HG03066 (cell line): ENCODE data around the gene GLRA3.
"Not testable (repeated sequence)": the region's sequence is repeated elsewhere in the genome, so short reads cannot be mapped to it uniquely, and the experiment has no call there.

Source experiments
- ATAC-seq: cut with Tn5 transposase; IDR thresholded peaks from one replicate; pipeline ENCODE4 v1.9.1; 2021; ENCODE audit warnings: low read depth; ENCODE audit not compliant: unreplicated experiment

GLRA3 gene

DNA sequence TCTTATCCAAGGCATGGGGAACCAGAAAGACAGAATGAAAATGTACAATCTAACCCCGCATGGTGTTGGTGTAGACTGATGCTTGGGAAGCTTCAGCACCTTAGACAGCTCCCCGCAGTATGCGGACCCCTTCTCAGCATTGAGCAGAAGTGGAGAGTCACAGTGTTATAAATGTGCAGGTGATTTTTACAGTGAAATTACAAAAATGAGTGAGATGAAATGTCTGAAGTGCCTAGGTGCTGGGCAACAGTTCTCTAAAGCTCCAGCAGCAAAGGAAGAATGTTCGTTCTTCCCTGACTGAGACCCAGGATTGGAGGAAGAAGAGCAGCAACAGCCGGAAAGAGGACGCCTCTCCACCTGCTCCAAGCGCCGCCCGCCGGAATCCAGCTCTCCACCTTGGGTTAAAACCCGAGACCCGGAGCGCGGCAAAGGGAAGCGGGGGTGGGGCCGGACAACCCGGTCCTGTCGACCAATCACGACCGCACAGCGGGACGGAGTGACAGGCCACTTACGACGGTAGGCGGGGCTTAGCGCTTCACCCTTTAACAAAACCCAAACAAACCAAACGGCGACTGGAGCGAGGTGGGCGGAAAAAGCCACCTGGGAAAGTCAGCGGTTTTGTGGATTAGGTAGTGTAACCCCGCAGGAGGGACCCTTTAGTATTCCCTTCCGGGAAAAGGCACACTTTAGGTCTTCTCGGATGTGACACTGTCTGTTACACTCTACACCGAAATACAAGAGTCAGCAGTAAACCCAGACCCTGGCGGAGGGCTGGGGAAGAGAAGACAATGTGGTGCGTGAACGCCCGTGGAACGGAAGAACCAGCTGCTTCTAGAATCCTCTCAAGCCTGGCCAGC lies at the start of gene GLRA3:
Gene GLRA3, minus strand, starts transcription at position 403 of the 857 bp plus-strand sequence. CDS start 436 bp downstream, outside the sequence.
- no peak for ATAC-seq

DNA sequence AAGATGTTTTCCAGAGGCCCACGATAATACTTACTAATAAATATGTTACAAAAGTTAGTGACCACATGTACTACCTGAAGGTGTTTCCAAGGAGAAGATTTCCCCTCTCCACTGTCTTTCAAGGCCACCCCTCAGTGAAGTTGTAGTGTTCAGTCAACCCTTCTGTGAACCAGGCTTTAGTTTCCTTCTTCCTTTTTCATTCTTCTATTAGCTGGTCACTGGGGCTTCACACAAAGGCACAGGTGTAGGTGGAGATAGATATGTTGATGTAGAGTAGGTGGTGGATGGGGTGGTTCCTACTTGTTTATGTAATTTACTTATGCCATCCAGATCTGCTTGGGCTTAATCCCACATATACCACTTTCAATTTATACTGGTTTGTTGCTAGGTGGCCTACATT lies 45.9 kb upstream of the GLRA3 start:
- no peak for ATAC-seq

DNA sequence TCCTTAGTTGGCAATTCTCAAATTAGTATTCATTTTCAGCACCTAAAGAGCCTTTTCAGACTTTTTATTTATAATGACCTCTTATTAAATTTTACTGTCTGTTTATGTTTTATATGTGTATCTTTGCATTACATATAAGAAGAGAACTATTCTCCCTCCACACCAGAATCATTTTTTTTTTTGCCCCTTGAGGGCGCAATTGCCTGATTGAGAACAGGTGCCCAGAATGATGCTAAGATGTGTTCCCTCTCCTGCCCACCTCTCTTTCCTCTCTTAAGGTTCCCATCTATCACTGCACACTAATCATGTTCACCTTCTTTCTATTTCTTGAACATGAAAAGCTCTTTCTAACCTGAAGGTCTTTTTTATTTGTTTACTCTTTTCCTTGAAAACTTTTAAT lies 44.9 kb upstream of the GLRA3 start:
- no peak for ATAC-seq

DNA sequence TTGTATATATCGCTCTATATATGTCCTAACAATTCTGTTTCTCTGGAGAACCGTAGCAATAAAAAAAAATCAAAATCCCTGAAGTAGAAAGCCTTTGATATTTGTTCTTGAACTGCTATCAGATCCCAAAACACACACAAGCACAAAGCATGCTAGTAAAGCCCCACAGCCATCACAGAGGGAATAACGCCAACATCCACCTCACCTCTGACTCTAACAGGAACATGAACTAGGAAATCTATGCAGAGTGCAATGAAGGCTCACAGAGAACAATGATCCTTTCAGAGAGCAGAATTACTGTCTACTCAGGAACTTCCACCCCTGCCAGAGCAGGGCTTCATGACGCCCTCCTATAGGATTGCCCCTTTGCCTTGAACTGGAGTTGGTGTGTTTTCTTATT lies 44.1 kb upstream of the GLRA3 start:
- ATAC-seq: not testable (repeated sequence)

DNA sequence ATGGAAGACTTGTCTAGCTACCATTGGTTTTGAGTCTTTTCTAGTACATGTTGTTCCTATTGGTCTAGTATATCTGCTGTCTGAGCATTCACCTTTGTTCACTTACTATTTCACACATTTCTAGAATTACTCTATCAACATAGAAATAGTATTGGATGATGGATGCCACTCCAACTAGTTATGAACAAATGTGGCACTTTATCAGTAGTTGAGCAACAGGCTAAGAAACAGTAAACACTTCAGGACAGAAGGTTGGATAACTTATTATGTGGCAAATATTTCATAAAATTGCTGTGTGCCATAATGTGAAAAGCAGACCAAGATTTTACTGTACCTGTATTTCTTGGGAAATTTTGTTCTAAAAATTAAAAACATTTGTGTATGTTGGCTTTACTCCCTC lies 42.4 kb upstream of the GLRA3 start:
- no peak for ATAC-seq

DNA sequence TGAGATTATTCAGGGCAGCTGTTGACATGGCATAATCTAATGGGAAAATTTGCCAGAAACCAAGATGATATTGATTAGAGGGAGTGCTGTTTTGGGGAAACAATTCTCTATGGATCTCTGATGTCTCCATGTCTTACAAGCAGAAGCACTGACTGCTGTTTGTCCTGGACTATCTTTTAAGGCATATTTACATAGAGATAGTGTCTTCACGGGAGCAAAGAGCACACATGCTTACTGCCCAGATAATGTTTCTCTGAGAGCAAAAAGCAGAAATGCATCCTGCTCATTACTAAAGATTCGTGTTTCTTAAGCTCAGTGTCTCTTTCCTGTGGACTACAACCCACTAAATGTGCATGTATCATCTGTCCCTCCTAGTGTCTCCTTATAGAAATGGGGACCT lies 41.3 kb upstream of the GLRA3 start:
- ATAC-seq: no peak

DNA sequence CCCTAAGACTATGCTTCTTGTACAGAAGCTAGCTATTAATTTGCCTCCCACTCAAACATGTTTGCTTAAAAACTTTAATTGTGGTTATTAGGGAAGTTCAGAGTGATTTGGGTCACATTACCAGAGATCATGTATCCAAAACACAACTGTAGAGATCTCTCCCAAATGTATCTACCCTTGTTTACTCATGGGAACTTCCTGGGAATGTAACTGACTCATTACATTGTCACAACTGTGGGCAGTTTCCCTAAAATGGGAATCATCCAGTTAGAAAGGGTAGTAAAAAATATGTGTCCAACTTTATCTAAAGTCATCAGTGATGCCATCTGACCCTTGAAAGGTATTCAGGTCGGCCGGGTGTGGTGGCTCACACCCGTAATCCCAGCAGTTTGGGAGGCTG lies 40.3 kb upstream of the GLRA3 start:
- ATAC-seq: no peak

DNA sequence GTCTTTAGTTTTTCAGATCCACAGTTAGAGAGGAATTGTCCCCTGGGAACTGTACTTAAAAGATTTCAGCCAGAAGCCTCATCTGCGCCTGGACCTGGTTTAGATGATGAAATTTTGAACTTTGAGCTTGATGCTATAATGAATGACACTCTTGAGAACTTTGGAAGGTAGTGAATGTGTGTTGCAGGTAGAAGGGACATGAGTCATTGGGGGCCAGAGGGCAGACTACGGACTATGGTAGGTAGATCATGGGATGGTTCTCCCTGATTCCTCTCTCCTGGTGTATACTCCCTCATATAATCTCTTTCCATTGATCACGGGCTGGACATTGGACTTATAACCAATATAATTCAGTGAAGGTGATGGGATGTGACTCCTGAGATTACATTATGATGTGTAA lies 38.9 kb upstream of the GLRA3 start:
- no peak for ATAC-seq

DNA sequence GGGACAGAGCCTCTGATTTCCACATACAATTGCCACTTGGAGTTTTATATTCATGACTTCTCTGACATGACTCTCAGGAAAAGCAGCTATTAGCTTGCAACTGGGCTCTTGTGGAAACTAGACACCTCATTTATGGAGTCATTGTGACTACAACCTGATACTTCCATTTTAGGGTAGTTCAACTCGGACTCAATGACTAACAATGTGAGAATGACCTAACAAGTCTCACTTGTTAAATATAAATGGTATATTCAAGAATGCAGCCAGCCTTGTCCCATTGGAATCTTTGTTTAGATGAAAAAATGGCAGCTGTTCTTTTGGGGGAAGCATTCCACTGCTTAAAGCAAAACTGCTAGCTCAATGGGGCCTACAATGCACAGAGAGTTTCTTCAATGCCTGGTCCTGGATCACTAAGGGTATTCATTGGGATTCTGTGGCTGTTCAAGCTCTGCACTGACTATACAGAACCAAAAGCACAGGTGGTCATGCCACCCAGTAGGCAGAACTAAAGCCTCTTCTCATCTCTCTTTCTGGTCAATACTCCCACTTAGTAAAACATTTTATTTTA lies 36.5 kb upstream of the GLRA3 start:
- no peak for ATAC-seq

DNA sequence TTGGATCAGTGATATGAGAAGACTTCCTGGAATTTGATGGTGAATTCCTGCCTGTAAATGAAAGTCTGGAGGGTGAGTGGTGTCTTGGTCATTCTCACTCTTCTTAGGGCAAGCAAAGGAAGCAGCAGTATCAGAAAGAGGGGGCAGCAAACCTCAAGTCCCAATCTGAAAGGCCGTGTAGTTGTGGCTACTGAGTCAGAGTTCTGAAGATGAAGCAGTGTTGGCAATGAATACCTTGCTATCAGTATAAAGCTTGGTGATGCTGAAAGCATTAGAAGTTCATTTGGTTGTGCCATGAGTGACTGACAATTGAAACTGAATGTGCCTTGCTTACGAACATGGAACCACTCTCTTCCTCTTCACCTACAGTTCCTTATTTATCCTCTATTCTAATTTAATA lies 35.0 kb upstream of the GLRA3 start:
- ATAC-seq: no peak

DNA sequence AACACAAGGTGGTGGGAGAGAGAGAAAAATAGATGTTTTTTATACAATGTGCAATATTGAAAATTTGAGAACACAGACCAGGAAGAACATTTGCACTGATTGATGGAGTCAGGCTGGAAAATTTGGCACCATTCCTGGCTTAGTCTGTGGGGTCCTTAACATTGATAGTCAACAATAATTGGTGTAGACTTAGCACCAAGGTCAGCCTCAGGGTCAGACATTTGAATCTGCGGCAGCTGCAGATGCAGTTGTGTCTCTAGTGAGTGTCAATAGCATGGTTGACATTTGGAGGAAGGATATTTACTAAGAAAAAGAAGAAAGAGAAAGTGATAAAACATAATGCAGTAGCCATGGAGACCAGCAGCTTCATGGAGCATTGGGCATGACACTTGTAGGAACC lies 31.5 kb upstream of the GLRA3 start:
- no peak for ATAC-seq

DNA sequence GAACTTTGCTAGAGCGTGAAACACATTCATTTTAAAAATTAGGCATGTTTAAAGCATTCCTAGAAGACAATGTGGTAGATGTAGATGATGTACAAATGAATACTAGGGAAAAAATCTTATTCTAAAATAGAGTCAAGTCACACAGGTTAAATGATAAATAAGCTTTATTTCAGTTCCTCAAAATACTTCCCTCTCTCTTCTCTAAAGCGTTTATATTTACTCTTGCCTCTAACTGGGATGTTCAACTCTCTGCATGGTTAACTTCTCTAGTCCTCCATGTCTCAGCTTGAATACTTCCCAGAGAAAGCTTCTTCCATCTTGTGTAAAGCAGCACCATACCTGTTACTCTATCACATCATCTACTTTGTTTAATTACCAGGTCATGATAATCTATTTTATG lies 30.9 kb upstream of the GLRA3 start:
- ATAC-seq: no peak

DNA sequence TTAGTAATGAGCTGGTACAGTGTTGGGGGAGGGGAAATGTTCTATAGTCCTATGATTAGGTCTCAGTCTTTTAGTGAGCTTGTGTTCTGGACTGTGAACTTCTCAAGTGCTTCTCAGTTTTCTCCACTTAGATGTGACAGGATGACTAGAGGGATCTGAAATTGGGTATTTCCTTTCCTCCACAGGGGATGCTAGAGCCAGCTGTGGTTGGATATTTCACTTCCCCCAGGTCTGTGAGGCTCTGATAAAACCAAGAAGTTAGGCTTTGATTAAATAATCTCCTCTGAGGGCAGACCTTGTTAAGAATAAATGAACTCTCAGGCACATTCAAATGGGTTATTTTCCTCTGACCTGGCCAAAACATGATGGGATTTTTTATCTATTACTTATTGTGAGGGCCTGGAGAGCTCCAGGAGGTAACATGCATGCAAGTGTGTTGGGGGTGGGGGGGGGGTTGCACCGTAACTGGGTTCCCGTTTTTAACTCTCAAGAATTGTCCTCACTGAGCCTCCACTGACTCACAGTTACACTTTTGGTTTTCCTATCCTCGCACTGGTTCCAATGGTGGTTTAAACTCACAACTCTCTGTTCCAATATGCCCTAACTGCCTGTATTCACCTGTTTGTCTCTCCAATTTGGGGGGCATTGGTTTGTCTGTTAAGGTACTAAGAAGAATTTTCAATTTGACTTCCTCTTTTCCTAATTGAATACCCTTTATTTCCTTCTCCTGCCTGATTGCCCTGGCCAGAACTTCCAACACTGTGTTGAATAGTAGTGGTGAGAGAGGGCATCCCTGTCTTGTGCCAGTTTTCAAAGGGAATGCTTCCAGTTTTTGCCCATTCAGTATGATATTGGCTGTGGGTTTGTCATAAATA lies 28.1 kb upstream of the GLRA3 start:
- ATAC-seq: no peak

DNA sequence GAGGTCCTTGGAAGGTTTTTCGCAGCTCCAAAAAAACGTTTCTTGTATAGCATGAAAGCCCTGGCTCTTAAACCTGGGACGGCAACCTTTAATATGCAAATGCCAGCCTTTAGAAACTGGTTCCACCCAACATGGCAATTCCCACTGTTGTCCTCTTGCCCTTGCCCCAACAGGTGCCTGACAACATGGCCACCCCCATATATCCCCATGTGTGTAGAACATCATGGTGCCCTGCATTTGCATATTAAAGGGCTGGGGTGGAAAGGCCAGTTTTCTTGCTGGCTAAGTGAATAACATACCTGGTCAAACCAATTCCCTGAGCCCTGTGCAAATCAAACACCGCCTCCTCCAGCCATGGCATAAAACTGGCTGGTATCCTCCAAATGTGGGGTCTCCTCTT lies 26.0 kb upstream of the GLRA3 start:
- ATAC-seq: no peak

DNA sequence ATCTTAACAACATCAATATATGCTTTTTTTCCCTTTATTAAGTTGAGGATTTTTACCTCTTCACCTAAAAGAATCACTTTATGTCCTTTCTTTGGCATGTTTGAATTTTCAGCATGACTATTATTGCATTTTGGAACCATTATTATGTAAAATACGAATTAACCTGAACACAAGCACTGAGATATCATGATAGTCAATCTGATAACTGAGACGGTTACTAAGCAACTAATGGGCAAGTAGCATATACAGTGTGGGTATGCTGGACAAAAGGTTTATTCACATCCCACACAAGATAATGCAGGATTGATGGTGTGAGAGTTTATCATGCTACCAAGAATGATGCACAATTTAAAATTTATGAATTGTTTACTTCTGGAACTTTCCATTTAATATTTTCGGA lies 24.6 kb upstream of the GLRA3 start:
- ATAC-seq: no peak

DNA sequence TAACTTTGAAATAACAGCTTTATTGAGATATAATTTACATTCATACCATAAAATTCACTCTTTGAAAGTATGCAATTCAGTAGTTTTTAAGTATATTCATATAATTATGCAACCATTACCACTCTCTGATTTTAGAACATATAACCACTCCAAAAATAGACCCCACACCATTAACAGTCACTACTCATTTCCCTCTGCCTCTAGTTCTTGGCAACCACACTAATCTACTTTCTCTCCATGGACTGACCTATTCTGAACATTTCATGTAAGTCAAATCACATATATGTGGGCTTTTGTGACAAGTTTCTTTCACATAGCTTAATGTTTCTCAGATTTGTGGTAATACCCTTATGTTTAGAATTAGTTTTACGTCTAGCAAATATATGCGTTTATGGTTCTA lies 19.5 kb upstream of the GLRA3 start:
- no peak for ATAC-seq

DNA sequence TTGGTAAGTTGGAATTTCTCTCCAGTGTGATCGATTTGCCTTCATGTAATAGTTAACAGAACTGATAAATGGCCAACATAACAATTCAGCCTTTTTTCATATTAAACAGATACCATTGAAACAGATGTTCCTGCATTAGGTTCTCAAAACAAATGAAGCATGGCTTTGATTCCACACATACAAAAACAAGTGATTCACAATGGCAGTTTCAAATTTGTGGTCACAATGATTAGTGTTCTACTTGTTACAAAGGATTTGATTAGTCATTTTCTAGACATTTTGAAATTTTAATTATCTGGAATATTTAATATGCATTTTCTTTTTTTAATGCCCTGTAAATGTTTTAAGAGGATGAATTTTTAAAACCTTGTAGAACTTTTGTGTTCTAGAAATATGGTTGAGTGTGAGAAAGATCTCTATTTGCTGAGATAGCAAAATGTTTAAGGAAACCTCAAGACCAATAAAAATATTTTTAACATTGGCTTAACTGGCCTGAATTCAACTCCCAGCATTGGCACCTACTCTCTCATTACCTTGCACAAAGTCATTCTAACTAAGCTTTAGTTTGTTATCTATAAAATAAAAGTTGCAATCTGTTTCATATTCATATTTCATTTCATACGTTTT lies 18.9 kb upstream of the GLRA3 start:
- ATAC-seq: no peak

DNA sequence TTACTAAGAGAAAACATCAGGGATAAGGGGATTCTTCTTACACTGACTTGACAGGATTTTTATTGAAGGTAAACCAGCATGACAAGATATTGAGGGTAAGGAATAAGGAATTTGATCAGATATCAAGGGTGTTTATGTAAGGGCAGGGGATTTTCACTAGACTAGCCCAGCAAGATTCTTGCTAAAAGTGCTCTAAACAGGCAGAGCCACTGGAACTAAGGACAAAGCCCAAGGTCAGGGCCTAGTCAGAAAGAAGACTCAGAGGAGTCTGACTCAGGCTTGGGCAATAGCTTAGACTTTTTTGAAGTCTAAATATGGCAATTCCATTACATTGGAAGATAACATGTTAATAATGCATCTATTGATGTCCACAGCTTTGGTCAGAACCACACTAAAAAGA lies 6.5 kb upstream of the GLRA3 start:
- ATAC-seq: no peak

DNA sequence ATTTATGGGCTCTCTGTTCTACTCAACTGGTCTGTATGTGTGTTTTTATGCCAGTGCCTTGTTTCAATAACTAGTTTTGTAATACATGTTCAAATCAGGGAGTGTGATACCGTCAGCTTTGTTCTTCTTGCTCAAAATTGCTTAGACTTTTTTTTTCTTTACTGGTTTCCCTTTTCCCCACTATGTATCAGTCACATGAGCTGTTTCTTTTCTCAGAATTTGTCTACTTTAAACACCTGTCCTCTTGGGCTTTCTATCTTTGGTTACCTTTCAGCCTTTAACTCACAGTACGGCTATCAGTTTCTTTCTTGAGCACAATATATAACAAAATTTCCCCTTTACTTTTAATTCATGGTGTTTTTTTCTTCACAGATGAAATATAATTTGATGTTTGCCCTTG lies 5.4 kb upstream of the GLRA3 start:
- no peak for ATAC-seq

DNA sequence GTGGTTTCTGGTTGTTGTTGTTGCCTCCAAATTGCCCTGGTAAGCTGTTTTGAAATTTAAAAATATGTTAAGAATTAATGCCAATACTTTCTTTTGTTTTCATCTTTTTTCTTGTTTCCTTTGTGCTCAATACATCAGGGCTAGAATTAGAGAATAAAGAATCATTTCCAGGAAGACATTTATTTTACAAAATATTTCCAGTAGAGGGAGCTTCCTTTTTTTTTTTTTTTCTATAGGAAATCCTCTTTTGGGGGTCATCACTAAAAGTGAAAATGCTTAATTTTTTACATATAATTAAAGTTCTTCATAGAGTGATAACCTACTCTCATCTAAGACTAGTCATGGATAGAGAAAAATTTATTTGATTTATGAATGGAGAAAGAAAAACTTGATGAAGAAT lies 2.4 kb downstream of the GLRA3 start:
- no peak for ATAC-seq

DNA sequence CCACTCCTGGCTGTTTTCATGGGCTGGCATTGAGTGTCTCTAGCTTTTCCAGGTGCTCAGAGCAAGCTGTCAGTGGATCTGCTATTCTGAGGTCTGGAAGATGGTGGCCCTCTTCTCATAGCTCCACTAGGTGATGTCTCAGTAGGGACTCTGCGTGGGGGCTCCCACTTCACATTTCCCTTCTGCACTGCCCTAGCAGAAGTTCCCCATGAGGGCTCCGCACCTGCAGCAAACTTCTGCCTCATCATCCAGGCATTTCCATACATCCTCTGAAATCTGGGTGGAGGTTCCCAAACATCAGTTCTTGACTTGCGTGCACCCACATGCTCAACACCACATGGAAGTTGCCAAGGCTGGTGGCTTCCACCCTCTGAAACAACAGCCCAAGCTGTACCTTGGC lies 13.8 kb downstream of the GLRA3 start:
- no peak for ATAC-seq
